K562 (cell line): ENCODE data around the gene TMC1. TPM values are rescaled to one million over a fixed set of nuclear protein-coding genes. Genes with fewer than 3 reads are reported as not detected.
A peak's percentile ranks its signal among the peaks of the same experiment; 100 is the strongest.

Source experiments
- ATAC-seq: fragments of 200-7000 bp; cut with Tn5 transposase; 3 replicates; pipeline ENCODE4 v1.9.1; 2020; ENCODE audit warnings: moderate library complexity
- BruUV-seq: library from RNA; stranded (reverse); fragments of 400-500 nt; replicated peaks from 2 replicates; lab custom pipeline; 2021; lab: Mats Ljungman, UMichigan
- CTCF ChIA-PET: fragments of 300-600 bp; formaldehyde crosslinking; extraction: SDS; loops from one replicate; lab custom pipeline; 2021; ENCODE audit warnings: low intra/inter-chr PET ratio; lab: Yijun Ruan, JAX
- POLR2A ChIA-PET: fragments of 300-600, 350-650 bp; sonication (Branson Sonifier 250); formaldehyde crosslinking; extraction: SDS; loops from one replicate; lab custom pipeline; 2021; ENCODE audit warnings: antibody characterized with exemption, inconsistent platforms; lab: Yijun Ruan, JAX
- DNase-seq, 4 experiments: peaks; one replicate each; pipeline versions ENCODE4 v3.0.0 to v3.0.0-alpha.2; 2011 to 2018; ENCODE audit warnings: low spot score in 3 of 4, mixed read lengths in 3 of 4; ENCODE audit errors: extremely low read depth in 1 of 4
- FAIRE-seq: peaks from 2 replicates; lab custom pipeline; 2011; peaks lifted over from hg19 to GRCh38; lab: Jason Lieb, UNC
- H2AFZ ChIP-seq: 2 replicates; pipeline ENCODE4 v1.6.0; 2011; ENCODE audit warnings: low read depth, low read length, control low read depth, inconsistent platforms
- H3K27ac ChIP-seq: fragments of 200-600 bp; 3 replicates; pipeline ENCODE4 v1.8.0; 2011; ENCODE audit warnings: low read depth, mild to moderate bottlenecking, control low read depth, inconsistent platforms, low read length, moderate library complexity, mixed read lengths; ENCODE audit errors: extremely low read depth
- H3K27me3 ChIP-seq, 2 experiments: fragments of 300-600 bp in 1 of 2; 2 replicates in 1 of 2; 3 replicates in 1 of 2; pipeline versions ENCODE4 v1.6.0 to v1.8.0; 2011; ENCODE audit warnings: inconsistent platforms in 2 of 2, low read length in 2 of 2, mild to moderate bottlenecking in 1 of 2, mixed read lengths in 1 of 2, moderate library complexity in 1 of 2; ENCODE audit not compliant: control insufficient read depth in 2 of 2, insufficient read depth in 2 of 2
- H3K36me3 ChIP-seq: fragments of 300-600 bp; 3 replicates; pipeline ENCODE4 v1.8.0; 2011; ENCODE audit warnings: mild to moderate bottlenecking, low read length, inconsistent platforms; ENCODE audit not compliant: control insufficient read depth, insufficient read depth
- H3K4me1 ChIP-seq, 2 experiments: fragments of 200-600 bp in 1 of 2; replicated peaks in 1 of 2; 2 replicates in 1 of 2; 3 replicates in 1 of 2; pipeline versions ENCODE4 v1.5.1 to v1.8.0; 2011; ENCODE audit warnings: inconsistent platforms in 2 of 2, low read length in 2 of 2, mild to moderate bottlenecking in 1 of 2, mixed read lengths in 1 of 2, moderate library complexity in 1 of 2; ENCODE audit not compliant: control insufficient read depth in 2 of 2, insufficient read depth in 2 of 2
- H3K4me2 ChIP-seq: 2 replicates; pipeline ENCODE4 v1.6.1; 2011; ENCODE audit warnings: low read length, control low read depth, inconsistent platforms, mixed read lengths; ENCODE audit not compliant: insufficient read depth
- H3K4me3 ChIP-seq: fragments of 200-600 bp; sonication (generic), shearing (Covaris generic); 2 replicates; pipeline ENCODE4 v1.5.1; 2016; ENCODE audit warnings: control low read depth, inconsistent platforms
- H3K79me2 ChIP-seq: fragments of 200-600 bp; 3 replicates; pipeline ENCODE4 v1.8.0; 2011; ENCODE audit warnings: low read length, inconsistent platforms; ENCODE audit not compliant: control insufficient read depth, insufficient read depth
- H3K9ac ChIP-seq, 2 experiments: 2 replicates each; pipeline versions ENCODE4 v1.6.0 to v1.6.1; 2011; ENCODE audit warnings: low read depth in 2 of 2, low read length in 2 of 2, control low read depth in 1 of 2, inconsistent platforms in 1 of 2, mild to moderate bottlenecking in 1 of 2, mixed read lengths in 1 of 2; ENCODE audit not compliant: insufficient read depth in 1 of 2
- H3K9me1 ChIP-seq: one replicate; pipeline ENCODE4 v1.6.0; 2011; ENCODE audit warnings: inconsistent platforms, mild to moderate bottlenecking, low read length, moderate library complexity; ENCODE audit not compliant: control insufficient read depth, insufficient read depth
- H3K9me3 ChIP-seq: replicated peaks from 2 replicates; pipeline ENCODE4 v1.5.1; 2011; ENCODE audit warnings: low read depth, low read length, inconsistent platforms; ENCODE audit not compliant: control insufficient read depth, insufficient read depth
- H4K20me1 ChIP-seq: replicated peaks from 2 replicates; pipeline ENCODE4 v1.6.1; 2011; ENCODE audit warnings: low read length, inconsistent platforms, mixed read lengths; ENCODE audit not compliant: control insufficient read depth, insufficient read depth
- ATF7 ChIP-seq: fragments of 450-650 bp; IDR thresholded peaks from 2 replicates; pipeline ENCODE4 v1.7.1; 2014; ENCODE audit warnings: mild to moderate bottlenecking, moderate library complexity
- BCOR ChIP-seq: fragments of 450-650 bp; IDR thresholded peaks from 2 replicates; pipeline ENCODE4 v1.6.1; 2016
- KAT8 ChIP-seq: fragments of 450-650 bp; IDR thresholded peaks from 2 replicates; pipeline ENCODE4 v1.6.1; 2016; ENCODE audit warnings: low read depth, mild to moderate bottlenecking
- NFE2L1 ChIP-seq: fragments of 450-650 bp; IDR thresholded peaks from 2 replicates; pipeline ENCODE4 v1.6.1; 2016; ENCODE audit warnings: missing genetic modification characterization, low read depth, mild to moderate bottlenecking, missing compliant biosample characterization, moderate library complexity, borderline replicate concordance
- PPARD ChIP-seq: fragments of 250-450 bp; sonication (Bioruptor Pico); IDR thresholded peaks from 2 replicates; pipeline ENCODE4 v1.8.0; 2022; ENCODE audit warnings: inconsistent platforms, mild to moderate bottlenecking, moderate library complexity
- RBM25 ChIP-seq: fragments of 200-400 bp; formaldehyde crosslinking; IDR thresholded peaks from 2 replicates; pipeline ENCODE4 v1.6.1; 2018; ENCODE audit warnings: low read length, low read depth, moderate library complexity; ENCODE audit not compliant: severe bottlenecking
- SAFB2 ChIP-seq: fragments of 200-400 bp; formaldehyde crosslinking; IDR thresholded peaks from 2 replicates; pipeline ENCODE4 v1.6.1; 2018; ENCODE audit warnings: borderline replicate concordance, low read length, low read depth, moderate library complexity; ENCODE audit not compliant: severe bottlenecking
- XRCC3 ChIP-seq: fragments of 450-650 bp; IDR thresholded peaks from 2 replicates; pipeline ENCODE4 v1.6.1; 2017; ENCODE audit warnings: mild to moderate bottlenecking, moderate library complexity
- ZFP30 ChIP-seq: fragments of 250-450 bp; sonication (Bioruptor Pico); IDR thresholded peaks from 2 replicates; pipeline ENCODE4 v1.8.0; 2022; ENCODE audit warnings: moderate library complexity, mild to moderate bottlenecking, inconsistent platforms, borderline replicate concordance
- WGBS: fragments of 100-300 bp; shearing (Covaris generic); methylation state at CpG from one replicate; pipeline ENCODE4 v1.1.6; 2016; ENCODE audit warnings: low coverage, mixed read lengths; ENCODE audit not compliant: insufficient coverage; ENCODE audit errors: missing lambda C conversion rate; 5-methylcytosine and 5-hydroxymethylcytosine counted together
- in situ Hi-C: fragments of 300-500 bp; cut with MboI; formaldehyde crosslinking; loops from 4 replicates; pipeline ENCODE4 v1.15.0; 2018; ENCODE audit warnings: inconsistent platforms, mixed read lengths
- intact Hi-C: fragments of 100-400 bp; cut with micrococcal nuclease; formaldehyde crosslinking; loops from 2 replicates; pipeline ENCODE4 v1.14.2; 2022
- polyA plus RNA-seq, 8 experiments: library from polyadenylated mRNA; depleted of rRNA in 4 of 8; stranded (reverse) in 5 of 8; unstranded in 3 of 8; fragments of >200 nt; fragmentation: Nextera tagmentation in 2 of 8; fragmentation: Illumina TruSeq in 1 of 8; extraction: Ambion mirVana in 2 of 8; extraction: Trizol in 1 of 8; gene quantifications; 2 replicates each; pipeline versions ENCODE4 v1.2.1 to v1.2.3, GENCODE V29; 2011 to 2014; ENCODE audit warnings: inconsistent platforms in 1 of 8, missing spikeins in 1 of 8
- total RNA-seq, 7 experiments: library from RNA; depleted of rRNA in 6 of 7; stranded (reverse); fragments of >200 nt in 6 of 7; fragmentation: Illumina TruSeq in 2 of 7; extraction: Trizol in 2 of 7; gene quantifications; 2 replicates each; pipeline versions ENCODE4 v1.2.1 to v1.2.3, GENCODE V29; 2011 to 2021; ENCODE audit warnings: low replicate concordance in 1 of 7
- TF ChIP-seq, protein P1 (sequence below), 2 experiments: fragments of 450-650 bp in 1 of 2; sonication (generic) in 1 of 2; formaldehyde crosslinking in 1 of 2; IDR thresholded peaks in 1 of 2; conservative IDR thresholded peaks in 1 of 2; 2 replicates each; pipeline versions ENCODE4 v1.6.1 to v1.8.1; 2016 to 2023; ENCODE audit warnings: mild to moderate bottlenecking in 2 of 2, moderate library complexity in 2 of 2, inconsistent platforms in 1 of 2, missing genetic modification reagents in 1 of 2
- TF ChIP-seq, protein P2 (sequence below): fragments of 250-450 bp; sonication (Bioruptor Pico); IDR thresholded peaks from 2 replicates; pipeline ENCODE4 v1.4.0; 2020; ENCODE audit warnings: mild to moderate bottlenecking, moderate library complexity, borderline replicate concordance

Gene TMC1
- total and polyA plus RNA-seq, 9 of the 15 experiments (the other 6 are each of a cell fraction or from before 2014, with no cell fraction given), result 0.10 to 0.15 TPM; not detected in 7

DNA sequence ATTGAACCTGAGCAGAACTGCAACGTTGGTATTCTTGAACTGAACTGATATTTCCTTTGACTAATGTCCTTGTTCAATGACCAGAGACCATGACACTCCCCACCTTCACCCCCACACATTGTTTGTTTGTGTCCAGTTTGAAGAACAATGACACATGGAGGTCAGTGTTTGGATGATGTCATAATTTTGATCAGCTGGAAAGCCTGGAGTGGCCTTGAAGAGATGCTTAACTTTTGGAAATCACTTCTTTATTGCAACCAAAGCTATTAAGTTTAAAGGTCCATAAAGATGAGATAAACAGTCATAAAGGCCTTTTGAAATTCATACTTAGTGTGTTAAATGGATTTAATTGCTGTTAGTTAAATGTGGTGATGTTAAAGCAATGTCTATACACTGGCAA, 92.7 kb downstream of the TMC1 start:
- ChIA-PET POLR2A (no interaction called here), CTCF (no interaction called here)
- FAIRE-seq, result no peak
- Histone ChIP-seq H3K27me3 (no peaks in the 10 kb centered on the region; a peak in 3 of 5 replicates), H3K27ac (no peak overlapping the region), H3K9me3 (no peaks in the 10 kb centered on the region), H3K9ac (no peak overlapping the region), H3K79me2 (no peaks in the 10 kb centered on the region), H3K4me2 (no peak overlapping the region), H2AFZ (no peak overlapping the region), H3K4me3 (no peak overlapping the region), H4K20me1 (no peaks in the 10 kb centered on the region), H3K4me1 (no peaks in the 10 kb centered on the region), H3K9me1 (no peaks in the 10 kb centered on the region), H3K36me3 (no peaks in the 10 kb centered on the region)
- 0% methylated on average over 1 of the region's 1 CpG for WGBS
- ATAC-seq, result no peak
- no TSS peak for BruUV-seq
- DNase-seq, result no peak
- TF ChIP-seq, protein P1, sequence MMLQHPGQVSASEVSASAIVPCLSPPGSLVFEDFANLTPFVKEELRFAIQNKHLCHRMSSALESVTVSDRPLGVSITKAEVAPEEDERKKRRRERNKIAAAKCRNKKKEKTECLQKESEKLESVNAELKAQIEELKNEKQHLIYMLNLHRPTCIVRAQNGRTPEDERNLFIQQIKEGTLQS (IDR thresholded peaks at IDR 0.05), result peak; percentile 41; the same call in 1 of the 2 replicates
- TF ChIP-seq, protein P1 (CRISPR knock-in tag; conservative IDR thresholded peaks at IDR 0.05), result no peak
- 0 out of 2 replicates have a peak, but pooled peaks have one; percentile 29 for TF ChIP-seq ATF7
- TF ChIP-seq XRCC3, result no peak
- in situ Hi-C loops (loop anchor here (10.0 kb wide), 1 partner anchor 339 kb away; no protein-coding TSS in a partner anchor), intact Hi-C loops (no loop called here)

DNA sequence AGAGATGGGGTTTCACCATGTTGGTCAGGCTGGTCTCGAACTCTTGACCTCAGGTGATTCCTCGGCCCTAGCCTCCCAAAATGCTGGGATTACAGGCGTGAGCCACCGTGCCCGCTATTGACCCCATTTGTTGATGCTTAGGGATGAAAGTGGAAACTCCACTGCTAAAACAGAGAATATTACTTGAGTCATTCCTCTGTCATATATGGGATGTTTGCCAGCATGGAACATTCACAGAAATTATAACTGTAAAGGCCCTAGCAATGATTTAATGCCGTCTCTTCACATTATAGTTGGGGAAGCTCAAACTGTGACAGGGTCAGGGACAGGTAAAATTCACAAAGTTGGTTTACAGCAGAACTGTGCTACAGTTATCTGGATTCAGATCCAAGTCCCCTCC, 94.5 kb downstream of the TMC1 start:
- CTCF ChIA-PET, result no interaction called here
- Histone ChIP-seq H3K9me3 (no peaks in the 10 kb centered on the region), H3K79me2 (no peaks in the 10 kb centered on the region), H4K20me1 (no peaks in the 10 kb centered on the region), H3K27me3 (no peaks in the 10 kb centered on the region; a peak in 3 of 5 replicates), H3K4me2 (no peak overlapping the region), H3K4me1 (no peaks in the 10 kb centered on the region), H2AFZ (no peak overlapping the region), H3K9ac (no peak overlapping the region), H3K9me1 (no peaks in the 10 kb centered on the region), H3K36me3 (no peaks in the 10 kb centered on the region), H3K4me3 (no peak overlapping the region), H3K27ac (no peak overlapping the region)
- no peak for DNase-seq
- no TSS peak for BruUV-seq
- ATAC-seq, result no peak
- POLR2A ChIA-PET, result no interaction called here
- FAIRE-seq, result no peak
- 0% methylated on average over 6 of the region's 6 CpGs for WGBS
- intact Hi-C loops (no loop called here), in situ Hi-C loops (loop anchor here (10.0 kb wide), 1 partner anchor 341 kb away; no protein-coding TSS in a partner anchor)
- no peak for TF ChIP-seq BCOR
- no peak for TF ChIP-seq PPARD (CRISPR knock-in tag)
- TF ChIP-seq RBM25, result no peak
- TF ChIP-seq SAFB2, result no peak
- no peak for TF ChIP-seq ZFP30 (CRISPR knock-in tag)
- TF ChIP-seq KAT8, result no peak
- TF ChIP-seq, protein P2, sequence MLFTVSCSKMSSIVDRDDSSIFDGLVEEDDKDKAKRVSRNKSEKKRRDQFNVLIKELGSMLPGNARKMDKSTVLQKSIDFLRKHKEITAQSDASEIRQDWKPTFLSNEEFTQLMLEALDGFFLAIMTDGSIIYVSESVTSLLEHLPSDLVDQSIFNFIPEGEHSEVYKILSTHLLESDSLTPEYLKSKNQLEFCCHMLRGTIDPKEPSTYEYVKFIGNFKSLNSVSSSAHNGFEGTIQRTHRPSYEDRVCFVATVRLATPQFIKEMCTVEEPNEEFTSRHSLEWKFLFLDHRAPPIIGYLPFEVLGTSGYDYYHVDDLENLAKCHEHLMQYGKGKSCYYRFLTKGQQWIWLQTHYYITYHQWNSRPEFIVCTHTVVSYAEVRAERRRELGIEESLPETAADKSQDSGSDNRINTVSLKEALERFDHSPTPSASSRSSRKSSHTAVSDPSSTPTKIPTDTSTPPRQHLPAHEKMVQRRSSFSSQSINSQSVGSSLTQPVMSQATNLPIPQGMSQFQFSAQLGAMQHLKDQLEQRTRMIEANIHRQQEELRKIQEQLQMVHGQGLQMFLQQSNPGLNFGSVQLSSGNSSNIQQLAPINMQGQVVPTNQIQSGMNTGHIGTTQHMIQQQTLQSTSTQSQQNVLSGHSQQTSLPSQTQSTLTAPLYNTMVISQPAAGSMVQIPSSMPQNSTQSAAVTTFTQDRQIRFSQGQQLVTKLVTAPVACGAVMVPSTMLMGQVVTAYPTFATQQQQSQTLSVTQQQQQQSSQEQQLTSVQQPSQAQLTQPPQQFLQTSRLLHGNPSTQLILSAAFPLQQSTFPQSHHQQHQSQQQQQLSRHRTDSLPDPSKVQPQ (CRISPR knock-in tag), result no peak
- no peak for TF ChIP-seq NFE2L1 (tag)
